NCI-H526 (cell line): Measurements from ENCODE around the gene KSR1.
"Not testable (repeated sequence)": the region's sequence is repeated elsewhere in the genome, so short reads cannot be mapped to it uniquely, and the experiment has no call there.

Experiments
- DNase-seq, 2 experiments: peaks; one replicate each; lab custom pipeline; 2025; lab: John Stamatoyannopoulos, UW

Gene KSR1

GRCh38 chr17:27455914-27456680 is at the start of gene KSR1:
Gene KSR1, plus strand, starts transcription at chr17:27456448. Its CDS starts 196 bp downstream, at chr17:27456644.
- peak; percentile 85 to 99 for DNase-seq

- peak in 1 of 2 experiments; percentile 10 for DNase-seq
Observed at GRCh38 chr17:27407916-27408864, 48.1 kb upstream of the KSR1 start.

- no peak for DNase-seq
Observed at GRCh38 chr17:27408891-27409290, 47.4 kb upstream of the KSR1 start.

GRCh38 chr17:27412158-27412557 is 44.1 kb upstream of the KSR1 start:
- DNase-seq, result not testable (repeated sequence)

- no peak for DNase-seq
Observed at GRCh38 chr17:27413315-27413714, 42.9 kb upstream of the KSR1 start.

- DNase-seq, result no peak
Observed at GRCh38 chr17:27413792-27414191, 42.5 kb upstream of the KSR1 start.

GRCh38 chr17:27414271-27414670 is 42.0 kb upstream of the KSR1 start:
- DNase-seq, result no peak

GRCh38 chr17:27414694-27415093 is 41.6 kb upstream of the KSR1 start:
- no peak for DNase-seq

- DNase-seq, result no peak
Observed at GRCh38 chr17:27415120-27415795, 41.0 kb upstream of the KSR1 start.

- no peak for DNase-seq
Observed at GRCh38 chr17:27417596-27418365, 38.5 kb upstream of the KSR1 start.

- DNase-seq, result no peak
Observed at GRCh38 chr17:27418366-27418615, 38.0 kb upstream of the KSR1 start.

GRCh38 chr17:27419156-27419555 is 37.1 kb upstream of the KSR1 start:
- DNase-seq, result no peak

GRCh38 chr17:27420211-27420950 is 35.9 kb upstream of the KSR1 start:
- no peak for DNase-seq

- DNase-seq, result no peak
Observed at GRCh38 chr17:27421111-27421510, 35.1 kb upstream of the KSR1 start.

- DNase-seq, result not testable (repeated sequence)
Observed at GRCh38 chr17:27421626-27422025, 34.6 kb upstream of the KSR1 start.

- DNase-seq, result no peak
Observed at GRCh38 chr17:27422601-27423000, 33.6 kb upstream of the KSR1 start.

- no peak for DNase-seq
Observed at GRCh38 chr17:27423651-27424050, 32.6 kb upstream of the KSR1 start.

GRCh38 chr17:27424516-27424915 is 31.7 kb upstream of the KSR1 start:
- no peak for DNase-seq

GRCh38 chr17:27424941-27425340 is 31.3 kb upstream of the KSR1 start:
- no peak for DNase-seq

GRCh38 chr17:27425571-27425970 is 30.7 kb upstream of the KSR1 start:
- not testable (repeated sequence) for DNase-seq

- DNase-seq, result no peak
Observed at GRCh38 chr17:27425991-27426390, 30.3 kb upstream of the KSR1 start.
